Left ventricle myocardium inferior (tissue), 1 donor: ENCODE measurements around the gene PITPNM3. TPM values are rescaled to one million over a fixed set of nuclear protein-coding genes. Genes with fewer than 3 reads are reported as not detected.

Source experiments
- DNase-seq: peaks from one replicate; pipeline ENCODE4 v3.0.0-alpha.2; 2020
- H3K27ac ChIP-seq: fragments of 200-600 bp; replicated peaks from 2 replicates; pipeline ENCODE4 v1.8.0; 2021
- H3K27me3 ChIP-seq: fragments of 200-600 bp; 2 replicates; pipeline ENCODE4 v1.8.0; 2021; ENCODE audit warnings: low read depth
- H3K36me3 ChIP-seq: fragments of 200-600 bp; 2 replicates; pipeline ENCODE4 v1.8.0; 2021
- H3K4me1 ChIP-seq: fragments of 200-600 bp; 2 replicates; pipeline ENCODE4 v1.8.0; 2021
- H3K4me3 ChIP-seq: fragments of 200-600 bp; 2 replicates; pipeline ENCODE4 v1.8.0; 2021; ENCODE audit warnings: mild to moderate bottlenecking, moderate library complexity
- H3K9me3 ChIP-seq: fragments of 200-600 bp; replicated peaks from 2 replicates; pipeline ENCODE4 v1.8.0; 2021
- intact Hi-C: fragments of 100-400 bp; cut with micrococcal nuclease; formaldehyde crosslinking; loops from one replicate; pipeline ENCODE4 v1.11.0; 2022
- total RNA-seq: library from RNA; stranded (reverse); fragmentation: NEBNext Ultra II Directional; extraction: Animal tissue kit (Norgen Biotek cat#: 25700); gene quantifications from one replicate; pipeline ENCODE4 v1.2.1, GENCODE V29; 2021
- TF ChIP-seq, protein P1 (sequence below): fragments of 200-600 bp; IDR thresholded peaks from 2 replicates; pipeline ENCODE4 v1.8.0; 2021; ENCODE audit warnings: antibody characterized with exemption, mild to moderate bottlenecking, borderline replicate concordance
- donor health status: DM: no; HTN: yes; CAD: no; lungs with severe emphysema.

The PITPNM3 gene
- total RNA-seq, 1 donor from 2014 or later = 0.36 TPM

DNA sequence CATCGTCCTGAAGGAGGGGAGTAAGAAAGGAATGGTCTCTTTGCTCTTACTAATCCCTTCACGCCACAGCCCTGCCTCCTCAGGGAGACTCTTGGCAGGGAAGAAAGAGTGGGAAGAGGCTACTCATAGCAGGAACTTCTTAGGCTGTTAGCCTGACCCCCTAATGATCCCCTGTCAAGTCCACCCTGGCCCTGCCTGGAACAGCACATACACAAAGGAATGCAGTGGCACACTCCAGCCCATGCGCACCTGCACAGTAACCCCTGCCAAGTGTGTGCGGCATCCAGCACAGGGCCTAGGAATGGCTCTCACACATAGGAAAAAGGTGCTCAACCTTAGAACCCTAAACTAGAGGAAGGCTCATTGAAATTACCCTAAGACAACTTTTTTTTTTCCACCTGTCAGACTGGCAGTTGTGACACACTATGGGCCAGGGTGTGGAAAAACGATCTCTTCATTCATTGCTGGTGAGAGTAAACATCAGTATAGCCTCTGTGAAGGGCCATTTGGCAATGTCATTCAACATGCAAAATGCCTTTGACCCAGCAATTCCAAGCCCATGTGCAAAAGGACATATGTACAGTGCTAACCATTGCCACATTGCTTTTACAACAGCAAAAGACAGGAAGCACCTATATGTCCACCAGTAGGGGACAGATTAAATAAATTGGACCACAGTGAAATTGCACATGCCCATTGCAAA is 62.0 kb downstream of the PITPNM3 start:
- intact Hi-C loops = no loop called here
- TF ChIP-seq, protein P1, sequence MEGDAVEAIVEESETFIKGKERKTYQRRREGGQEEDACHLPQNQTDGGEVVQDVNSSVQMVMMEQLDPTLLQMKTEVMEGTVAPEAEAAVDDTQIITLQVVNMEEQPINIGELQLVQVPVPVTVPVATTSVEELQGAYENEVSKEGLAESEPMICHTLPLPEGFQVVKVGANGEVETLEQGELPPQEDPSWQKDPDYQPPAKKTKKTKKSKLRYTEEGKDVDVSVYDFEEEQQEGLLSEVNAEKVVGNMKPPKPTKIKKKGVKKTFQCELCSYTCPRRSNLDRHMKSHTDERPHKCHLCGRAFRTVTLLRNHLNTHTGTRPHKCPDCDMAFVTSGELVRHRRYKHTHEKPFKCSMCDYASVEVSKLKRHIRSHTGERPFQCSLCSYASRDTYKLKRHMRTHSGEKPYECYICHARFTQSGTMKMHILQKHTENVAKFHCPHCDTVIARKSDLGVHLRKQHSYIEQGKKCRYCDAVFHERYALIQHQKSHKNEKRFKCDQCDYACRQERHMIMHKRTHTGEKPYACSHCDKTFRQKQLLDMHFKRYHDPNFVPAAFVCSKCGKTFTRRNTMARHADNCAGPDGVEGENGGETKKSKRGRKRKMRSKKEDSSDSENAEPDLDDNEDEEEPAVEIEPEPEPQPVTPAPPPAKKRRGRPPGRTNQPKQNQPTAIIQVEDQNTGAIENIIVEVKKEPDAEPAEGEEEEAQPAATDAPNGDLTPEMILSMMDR = no peak
- Histone ChIP-seq H3K9me3 (no peaks in the 10 kb centered on the region), H3K4me1 (peaks cover 17% of the 10 kb centered on the region), H3K27ac (no peak overlapping the region), H3K36me3 (no peaks in the 10 kb centered on the region), H3K4me3 (no peak overlapping the region), H3K27me3 (peaks cover 79% of the 10 kb centered on the region)
- no peak for DNase-seq

DNA sequence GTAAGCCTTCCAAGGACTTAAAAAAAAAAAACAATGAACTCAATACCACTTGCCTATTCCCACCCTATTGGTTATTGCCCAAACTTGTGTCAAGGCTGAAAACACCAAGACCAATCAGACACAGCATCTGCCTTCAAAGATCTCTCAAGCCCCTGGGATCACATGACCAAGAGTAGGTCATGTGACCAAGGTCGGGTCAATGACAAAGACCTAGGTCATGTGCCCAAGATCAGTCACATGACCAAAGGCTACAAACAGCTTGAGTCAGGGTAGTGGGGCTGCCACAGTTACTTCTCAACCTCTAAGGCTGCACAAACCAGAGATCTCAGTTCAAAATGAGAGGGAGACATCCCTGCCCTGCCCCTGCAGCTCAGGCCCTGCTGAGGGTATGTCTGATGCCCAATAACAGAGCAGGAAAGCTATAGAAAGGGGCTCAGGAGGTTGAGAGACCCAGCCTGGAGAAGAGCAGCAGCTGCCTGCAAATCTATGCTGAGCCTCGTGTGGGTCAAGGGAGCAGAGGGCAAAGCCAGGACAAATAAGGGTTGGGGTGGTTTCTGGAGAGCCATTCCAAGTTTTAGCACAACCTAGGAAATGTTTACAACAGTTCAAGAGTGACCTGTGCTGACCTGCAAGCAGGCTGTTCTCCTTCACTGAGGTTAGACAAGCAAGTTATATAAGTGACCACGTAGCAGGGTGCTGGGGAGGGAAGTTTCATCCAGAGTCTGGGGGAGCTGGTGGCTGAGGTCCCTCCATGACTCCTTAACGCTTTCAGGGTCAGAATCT is 63.3 kb downstream of the PITPNM3 start:
- intact Hi-C loops = no loop called here
- H3K36me3 ChIP-seq = no peaks in the 10 kb centered on the region
- H3K27me3 ChIP-seq = peaks cover 80% of the 10 kb centered on the region
- DNase-seq = no peak
- no peaks in the 10 kb centered on the region for H3K9me3 ChIP-seq
- no peak overlapping the region for H3K4me3 ChIP-seq
- TF ChIP-seq, protein P1 = no peak
- H3K4me1 ChIP-seq = peaks cover 17% of the 10 kb centered on the region
- no peak overlapping the region for H3K27ac ChIP-seq

DNA sequence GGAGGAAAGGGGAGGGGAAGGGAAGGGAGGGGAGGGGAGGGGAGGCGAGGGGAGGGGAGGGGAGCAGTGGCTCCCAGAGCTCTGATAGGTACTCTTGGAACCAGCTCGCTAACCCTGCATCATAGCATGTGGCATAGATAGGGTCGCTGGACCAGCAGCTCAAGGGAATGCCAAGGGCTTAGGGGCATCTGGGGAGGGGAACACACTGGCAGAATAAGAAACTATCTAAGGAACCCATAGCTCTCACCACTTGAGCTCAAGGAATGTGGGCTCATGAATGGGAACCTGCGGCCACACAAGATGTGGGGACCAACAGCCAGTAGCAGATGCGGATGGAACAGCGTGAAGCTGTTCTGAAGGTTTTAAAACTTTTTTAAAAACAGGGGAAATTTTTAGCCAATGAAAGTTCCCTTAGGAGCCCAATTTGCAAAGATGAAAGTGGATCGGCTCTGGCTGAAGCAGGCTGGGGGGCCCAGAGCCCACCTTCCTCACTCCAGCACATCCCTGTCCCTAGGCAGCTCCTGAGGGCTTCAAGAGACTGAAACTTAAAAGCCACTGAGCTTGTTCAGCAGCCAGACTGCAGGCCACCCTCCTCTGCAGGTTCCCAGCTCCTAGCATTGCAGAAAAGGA is 65.2 kb downstream of the PITPNM3 start:
- Histone ChIP-seq H3K36me3 (no peaks in the 10 kb centered on the region), H3K4me1 (peaks cover under 1% of the 10 kb centered on the region), H3K27me3 (peaks cover 82% of the 10 kb centered on the region), H3K27ac (no peak overlapping the region), H3K4me3 (no peak overlapping the region), H3K9me3 (no peaks in the 10 kb centered on the region)
- no peak for DNase-seq
- intact Hi-C loops = no loop called here
- TF ChIP-seq, protein P1 = no peak

DNA sequence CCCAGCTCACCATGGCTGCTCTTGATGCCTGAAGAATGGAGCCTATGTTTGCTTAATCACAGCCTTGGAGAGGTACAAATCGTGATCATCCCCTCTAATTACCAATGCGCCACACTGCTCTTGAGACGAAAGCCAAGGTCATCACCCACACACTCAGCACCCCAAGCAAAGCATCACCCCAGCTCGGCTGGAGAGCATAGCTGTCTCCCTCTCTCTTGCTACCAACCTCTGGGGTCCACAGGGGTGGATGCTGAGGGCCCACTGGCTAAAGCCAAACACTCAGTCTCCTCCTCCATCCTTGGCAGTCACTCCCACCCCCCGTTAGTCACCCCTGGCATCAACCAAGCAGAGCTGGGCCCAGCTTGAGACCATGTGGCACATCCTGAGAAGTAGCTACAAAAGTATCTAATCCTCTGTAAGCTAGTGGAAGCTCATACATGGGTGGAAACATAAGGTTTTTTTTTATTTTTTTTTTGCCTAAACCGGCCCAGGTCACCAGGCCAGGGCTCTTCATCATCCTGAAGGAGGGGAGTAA is 67.3 kb downstream of the PITPNM3 start:
- H3K4me1 ChIP-seq = no peaks in the 10 kb centered on the region
- H3K36me3 ChIP-seq = no peaks in the 10 kb centered on the region
- H3K9me3 ChIP-seq = no peaks in the 10 kb centered on the region
- TF ChIP-seq, protein P1 = no peak
- intact Hi-C loops = no loop called here
- peaks cover 81% of the 10 kb centered on the region for H3K27me3 ChIP-seq
- H3K27ac ChIP-seq = no peak overlapping the region
- no peak overlapping the region for H3K4me3 ChIP-seq
- DNase-seq = no peak

DNA sequence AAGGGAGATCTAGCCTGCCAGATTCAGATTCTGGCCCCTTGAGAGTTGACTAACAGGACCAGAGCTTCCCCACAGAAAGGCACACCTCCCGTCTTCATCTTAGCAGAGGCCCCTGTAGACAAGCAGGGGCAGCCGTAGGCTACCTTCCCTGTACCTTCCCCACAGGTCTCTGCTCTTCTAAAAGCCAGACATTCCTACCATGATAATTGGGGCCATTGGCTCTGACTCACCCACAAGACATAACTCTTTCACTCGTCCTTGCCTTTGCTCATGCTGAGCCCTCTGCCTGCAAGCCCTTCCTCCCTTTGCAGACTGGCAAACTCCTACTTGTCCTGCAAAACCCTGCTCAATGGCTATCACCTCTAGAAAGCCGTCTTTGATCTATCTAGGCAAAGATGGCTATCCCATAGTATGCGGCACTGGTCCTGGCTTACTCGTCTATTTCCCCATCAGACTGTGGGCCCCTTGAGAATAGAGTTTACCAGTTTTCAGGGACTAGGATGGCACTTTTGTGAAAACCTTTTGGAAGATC is 68.3 kb downstream of the PITPNM3 start:
- no peaks in the 10 kb centered on the region for H3K4me1 ChIP-seq
- no peaks in the 10 kb centered on the region for H3K36me3 ChIP-seq
- H3K27me3 ChIP-seq = peaks cover 74% of the 10 kb centered on the region
- H3K9me3 ChIP-seq = no peaks in the 10 kb centered on the region
- TF ChIP-seq, protein P1 = no peak
- intact Hi-C loops = no loop called here
- no peak for DNase-seq
- H3K27ac ChIP-seq = no peak overlapping the region
- H3K4me3 ChIP-seq = no peak overlapping the region
